Measurements from ENCODE around the gene FANCI. TPM values are rescaled to one million over a fixed set of nuclear protein-coding genes. Genes with fewer than 3 reads are reported as not detected.

The FANCI gene
- total RNA-seq, 1 donor from 2014 or later: 4.1 TPM

GRCh38 chr15:89308236-89308635, 64.5 kb downstream of the FANCI start:
- no peak for TF ChIP-seq CTCF (IDR thresholded peaks at IDR 0.05)
- Histone ChIP-seq H3K9me3 (no peaks in the 10 kb centered on the region), H3K4me3 (no peak overlapping the region), H3K36me3 (no peaks in the 10 kb centered on the region), H3K4me1 (no peaks in the 10 kb centered on the region), H3K27me3 (no peaks in the 10 kb centered on the region), H3K27ac (no peak overlapping the region)
- no peak for ATAC-seq
- DNase-seq: no peak
- intact Hi-C loops (cut with DNase I): no loop called here

- Histone ChIP-seq H3K9me3 (no peaks in the 10 kb centered on the region), H3K36me3 (peaks cover 2% of the 10 kb centered on the region), H3K4me3 (no peak overlapping the region), H3K27ac (no peak overlapping the region), H3K27me3 (no peaks in the 10 kb centered on the region), H3K4me1 (no peaks in the 10 kb centered on the region)
- intact Hi-C loops (cut with DNase I): no loop called here
- DNase-seq (no peak), ATAC-seq (no peak)
- no peak for TF ChIP-seq CTCF (IDR thresholded peaks at IDR 0.05)
Observed at GRCh38 chr15:89309993-89310392, 66.2 kb downstream of the FANCI start.

GRCh38 chr15:89315375-89315929, 71.7 kb downstream of the FANCI start:
- no peak for ATAC-seq
- Histone ChIP-seq H3K27me3 (no peaks in the 10 kb centered on the region), H3K36me3 (peaks cover 57% of the 10 kb centered on the region), H3K4me3 (no peak overlapping the region), H3K4me1 (no peaks in the 10 kb centered on the region), H3K9me3 (no peaks in the 10 kb centered on the region), H3K27ac (no peak overlapping the region)
- no peak for TF ChIP-seq CTCF (IDR thresholded peaks at IDR 0.05)
- DNase-seq: no peak
- intact Hi-C loops (cut with DNase I): no loop called here

- Histone ChIP-seq H3K4me3 (no peak overlapping the region), H3K27me3 (no peaks in the 10 kb centered on the region), H3K27ac (no peak overlapping the region), H3K4me1 (no peaks in the 10 kb centered on the region), H3K9me3 (no peaks in the 10 kb centered on the region), H3K36me3 (peaks cover 67% of the 10 kb centered on the region)
- ATAC-seq: no peak
- DNase-seq: no peak
- TF ChIP-seq CTCF (IDR thresholded peaks at IDR 0.05): no peak
- intact Hi-C loops (cut with DNase I): no loop called here
Observed at GRCh38 chr15:89316504-89316903, 72.7 kb downstream of the FANCI start.

- intact Hi-C loops (cut with DNase I): no loop called here
- ATAC-seq: no peak
- H3K27ac ChIP-seq: no peak overlapping the region
- no peak for DNase-seq
- H3K36me3 ChIP-seq: peaks cover 75% of the 10 kb centered on the region
- H3K4me1 ChIP-seq: no peaks in the 10 kb centered on the region
- no peak overlapping the region for H3K4me3 ChIP-seq
- H3K27me3 ChIP-seq: no peaks in the 10 kb centered on the region
- TF ChIP-seq CTCF (IDR thresholded peaks at IDR 0.05): no peak
- no peaks in the 10 kb centered on the region for H3K9me3 ChIP-seq
Observed at GRCh38 chr15:89317186-89317720, 73.5 kb downstream of the FANCI start.

- intact Hi-C loops (cut with DNase I): no loop called here
- H3K4me3 ChIP-seq: no peak overlapping the region
- peaks cover 99% of the 10 kb centered on the region for H3K36me3 ChIP-seq
- H3K27me3 ChIP-seq: no peaks in the 10 kb centered on the region
- no peak overlapping the region for H3K27ac ChIP-seq
- DNase-seq: no peak
- TF ChIP-seq CTCF (IDR thresholded peaks at IDR 0.05): no peak
- no peaks in the 10 kb centered on the region for H3K9me3 ChIP-seq
- H3K4me1 ChIP-seq: no peaks in the 10 kb centered on the region
- ATAC-seq: no peak
Observed at GRCh38 chr15:89319678-89320077, 75.9 kb downstream of the FANCI start.
